Mammary epithelial cell (primary cell): ENCODE results near the gene SMIM24.

Experiments
- CTCF ChIP-seq, 2 donors: IDR thresholded peaks in 1 of 2; conservative IDR thresholded peaks in 1 of 2; 2 replicates each; pipeline ENCODE4 v1.5.1; 2011 to 2012; ENCODE audit warnings: inconsistent platforms in 2 of 2, low read length in 2 of 2, mild to moderate bottlenecking in 2 of 2, control low read depth in 1 of 2, low read depth in 1 of 2; ENCODE audit not compliant: insufficient read depth in 1 of 2; ENCODE audit errors: extremely low read depth in 1 of 2
- EZH2 ChIP-seq: IDR thresholded peaks from 2 replicates; pipeline ENCODE4 v1.6.1; 2012; ENCODE audit warnings: low read length, inconsistent platforms, borderline replicate concordance

GRCh38 chr19:3479834-3480215 lies 500 bp downstream of the SMIM24 start:
- TF ChIP-seq CTCF (conservative IDR thresholded peaks at IDR 0.05 in 1 of 2, IDR thresholded peaks at IDR 0.05 in 1 of 2; ENCODE audit: extremely low read depth in 1 of 2, insufficient read depth in 1 of 2, low read depth in 1 of 2, low read length in 2 of 2): no peak
- TF ChIP-seq EZH2: no peak
